GM12891 (cell line): Measurements from ENCODE around the gene DPP10.

Source experiments
- POLR2A ChIP-seq: IDR thresholded peaks from 2 replicates; pipeline ENCODE4 v1.6.1; 2011; ENCODE audit warnings: low read depth, low read length, control low read depth
- POLR2AphosphoS5 ChIP-seq: IDR thresholded peaks from 2 replicates; pipeline ENCODE4 v1.6.1; 2011; ENCODE audit warnings: low read depth, low read length, control low read depth
- TAF1 ChIP-seq: IDR thresholded peaks from 2 replicates; pipeline ENCODE4 v1.6.1; 2011; ENCODE audit warnings: low read depth, low read length, control low read depth

DNA sequence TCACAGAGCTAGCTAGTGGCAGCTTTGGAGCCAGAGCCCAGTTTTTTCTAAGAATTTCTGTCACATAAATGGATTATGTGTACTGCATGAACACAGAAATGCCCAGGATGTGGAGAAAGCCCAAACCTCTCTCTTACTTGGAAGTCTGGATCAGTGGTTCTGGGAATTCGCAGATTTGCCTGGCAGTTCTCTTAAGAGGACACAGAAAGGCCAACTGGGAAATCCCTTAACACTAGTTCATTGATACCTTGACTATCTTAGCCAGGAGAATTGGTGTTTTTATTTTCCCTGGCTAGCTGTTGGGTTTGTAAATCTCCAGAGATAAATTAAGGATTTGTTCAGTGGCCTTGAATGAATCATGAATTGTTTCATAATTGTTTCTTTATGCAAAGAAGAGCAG, 95.3 kb downstream of the DPP10 start:
- TF ChIP-seq POLR2A (no peak), POLR2AphosphoS5 (no peak), TAF1 (no peak)
